GM12878 (cell line): ENCODE measurements around the gene ADD2. TPM values are rescaled to one million over a fixed set of nuclear protein-coding genes. Genes with fewer than 3 reads are reported as not detected.

Experiments
- ATAC-seq: fragments of 200-7000 bp; cut with Tn5 transposase; 3 replicates; pipeline ENCODE4 v1.9.1; 2020; ENCODE audit warnings: mild to moderate bottlenecking, moderate library complexity
- BruUV-seq: library from RNA; stranded (reverse); fragments of 400-500 nt; replicated peaks from 2 replicates; lab custom pipeline; 2021; lab: Mats Ljungman, UMichigan
- CTCF ChIA-PET: fragments of 300-600 bp; sonication (Branson Sonifier 250); formaldehyde crosslinking; extraction: SDS; loops from one replicate; lab custom pipeline; 2021; ENCODE audit warnings: inconsistent platforms; lab: Yijun Ruan, JAX
- POLR2A ChIA-PET: fragments of 350-600 bp; formaldehyde crosslinking; extraction: SDS; loops from one replicate; lab custom pipeline; 2021; ENCODE audit warnings: inconsistent platforms; lab: Charles Lee
- RAD21 ChIA-PET: fragments of 300-600 bp; sonication (Branson Sonifier 250); formaldehyde crosslinking; loops from one replicate; lab custom pipeline; 2023; ENCODE audit warnings: antibody characterized with exemption; ENCODE audit not compliant: unreplicated experiment; lab: Charles Lee
- SMC1A ChIA-PET: fragments of 300-600 bp; sonication (Branson Sonifier 250); formaldehyde crosslinking; loops from one replicate; lab custom pipeline; 2023; ENCODE audit not compliant: unreplicated experiment, uncharacterized antibody; lab: Charles Lee
- DNase-seq: peaks from one replicate; pipeline ENCODE4 v3.0.0-alpha.2; 2011; ENCODE audit warnings: low read depth, low spot score
- FAIRE-seq: peaks from 3 replicates; lab custom pipeline; 2011; peaks lifted over from hg19 to GRCh38; lab: Jason Lieb, UNC
- H2AFZ ChIP-seq: 2 replicates; pipeline ENCODE4 v1.6.0; 2011; ENCODE audit warnings: low read depth, low read length, control low read depth; ENCODE audit not compliant: control insufficient read depth
- H3K27ac ChIP-seq: 2 replicates; pipeline ENCODE4 v1.5.1; 2011; ENCODE audit warnings: control low read depth; ENCODE audit not compliant: control insufficient read depth, insufficient read depth
- H3K27me3 ChIP-seq, 2 experiments: replicated peaks in 1 of 2; 2 replicates each; pipeline versions ENCODE4 v1.6.0 to v1.6.1; 2011; ENCODE audit warnings: low read length in 1 of 2; ENCODE audit not compliant: control insufficient read depth in 2 of 2, insufficient read depth in 2 of 2
- H3K36me3 ChIP-seq, 2 experiments: 2 replicates each; pipeline ENCODE4 v1.5.1; 2011; ENCODE audit warnings: low read length in 1 of 2; ENCODE audit not compliant: control insufficient read depth in 2 of 2, insufficient read depth in 2 of 2
- H3K4me1 ChIP-seq: 2 replicates; pipeline ENCODE4 v1.6.1; 2011; ENCODE audit warnings: mild to moderate bottlenecking, low read length, moderate library complexity, mixed read lengths; ENCODE audit not compliant: control insufficient read depth, insufficient read depth
- H3K4me2 ChIP-seq: 2 replicates; pipeline ENCODE4 v1.6.0; 2011; ENCODE audit warnings: control low read depth; ENCODE audit not compliant: control insufficient read depth, insufficient read depth
- H3K4me3 ChIP-seq: fragments of 200-600 bp; sonication (generic); 2 replicates; pipeline ENCODE4 v1.5.1; 2016
- H3K79me2 ChIP-seq: 2 replicates; pipeline ENCODE4 v1.6.0; 2011; ENCODE audit warnings: low read length; ENCODE audit not compliant: control insufficient read depth, insufficient read depth
- H3K9ac ChIP-seq: 2 replicates; pipeline ENCODE4 v1.8.0; 2011; ENCODE audit warnings: low read length, control low read depth, mixed read lengths; ENCODE audit not compliant: control insufficient read depth, insufficient read depth
- H3K9me3 ChIP-seq: replicated peaks from 3 replicates; pipeline ENCODE4 v1.5.1; 2011; ENCODE audit warnings: mild to moderate bottlenecking, low read length; ENCODE audit not compliant: control insufficient read depth, insufficient read depth
- H4K20me1 ChIP-seq: 2 replicates; pipeline ENCODE4 v1.6.0; 2011; ENCODE audit not compliant: control insufficient read depth, insufficient read depth
- BACH1 ChIP-seq: fragments of 450-650 bp; IDR thresholded peaks from 2 replicates; pipeline ENCODE4 v1.6.1; 2017; ENCODE audit warnings: mild to moderate bottlenecking, borderline replicate concordance
- CEBPZ ChIP-seq: fragments of 150-350 bp; IDR thresholded peaks from 2 replicates; pipeline ENCODE4 v1.6.1; 2016; ENCODE audit warnings: low read depth, low read length
- CTCF ChIP-seq, 3 experiments: IDR thresholded peaks in 2 of 3; conservative IDR thresholded peaks in 1 of 3; 2 replicates each; pipeline ENCODE4 v1.5.1; 2011; ENCODE audit warnings: low read depth in 3 of 3, low read length in 3 of 3, mild to moderate bottlenecking in 3 of 3, control low read depth in 2 of 3, moderate library complexity in 2 of 3, inconsistent platforms in 1 of 3, mixed read lengths in 1 of 3; ENCODE audit not compliant: control insufficient read depth in 2 of 3, insufficient read depth in 1 of 3; ENCODE audit errors: extremely low read depth in 1 of 3
- MYB ChIP-seq: fragments of 150-350 bp; IDR thresholded peaks from 2 replicates; pipeline ENCODE4 v1.6.1; 2014; ENCODE audit warnings: mild to moderate bottlenecking, low read depth, low read length, borderline replicate concordance
- NKRF ChIP-seq: fragments of 450-650 bp; conservative IDR thresholded peaks from 2 replicates; pipeline ENCODE4 v1.6.1; 2017; ENCODE audit warnings: mild to moderate bottlenecking, moderate library complexity
- RAD21 ChIP-seq: IDR thresholded peaks from 2 replicates; pipeline ENCODE4 v1.6.1; 2011; ENCODE audit warnings: mild to moderate bottlenecking, low read depth, low read length, moderate library complexity; ENCODE audit not compliant: insufficient read depth
- ZBED1 ChIP-seq: IDR thresholded peaks from 2 replicates; pipeline ENCODE4 v1.6.1; 2016; ENCODE audit warnings: borderline replicate concordance
- ZNF384 ChIP-seq: IDR thresholded peaks from 2 replicates; pipeline ENCODE4 v1.6.1; 2012; ENCODE audit warnings: low read depth, mild to moderate bottlenecking, low read length, improper control_type of control experiment, borderline replicate concordance
- WGBS: methylation state at CpG from one replicate; pipeline ENCODE4 v1.1.6; 2016; ENCODE audit warnings: low lambda C conversion rate; ENCODE audit not compliant: insufficient replicate concordance, insufficient coverage; ENCODE audit errors: missing lambda C conversion rate; 5-methylcytosine and 5-hydroxymethylcytosine counted together
- in situ Hi-C: fragments of 300-500 bp; cut with MboI; formaldehyde crosslinking; loops from 9 replicates; pipeline ENCODE4 v1.14.3; 2018; ENCODE audit warnings: mixed read lengths
- intact Hi-C: fragments of 100-400 bp; cut with micrococcal nuclease; formaldehyde crosslinking; loops from one replicate; pipeline ENCODE4 v1.14.2; 2022; ENCODE audit not compliant: unreplicated experiment
- polyA plus RNA-seq, 11 experiments: library from polyadenylated mRNA; depleted of rRNA in 4 of 11; unstranded in 6 of 11; stranded (reverse) in 5 of 11; fragments of >200 nt; fragmentation: Nextera tagmentation in 4 of 11; fragmentation: Illumina TruSeq in 1 of 11; extraction: Ambion mirVana in 4 of 11; extraction: Trizol in 1 of 11; gene quantifications; 1 replicate in 1 of 11; 2 replicates in 10 of 11; pipeline versions ENCODE4 v1.2.1 to v1.2.3, GENCODE V29; 2011 to 2016; ENCODE audit warnings: inconsistent platforms in 2 of 11, missing spikeins in 2 of 11, low read depth in 1 of 11
- total RNA-seq, 4 experiments: library from RNA; depleted of rRNA in 3 of 4; stranded (reverse); fragments of >200 nt in 3 of 4; fragmentation: Illumina TruSeq in 1 of 4; extraction: Trizol in 1 of 4; gene quantifications; 2 replicates each; pipeline versions ENCODE4 v1.2.1 to v1.2.3, GENCODE V29; 2013 to 2021

The ADD2 gene
- total and polyA plus RNA-seq, 10 of the 15 experiments (the other 5 are each of a cell fraction or from before 2014, with no cell fraction given): 0.05 to 0.13 (median 0.08) TPM; not detected in 7

- ChIA-PET SMC1A (interaction anchor here (0.6 to 1.4 kb wide), 4 partner anchors 8 to 1701 kb away, joined by 3 to 6 read pairs (median 4); no protein-coding TSS in a partner anchor), POLR2A (no interaction called here), CTCF (interaction anchor here (0.7 to 5.1 kb wide), 5 partner anchors 26 to 341 kb away, joined by 3 to 48 read pairs (median 3); no protein-coding TSS in a partner anchor), RAD21 (interaction anchor here (2.8 kb wide), 1 partner anchor 340 kb away, joined by 17 read pairs; no protein-coding TSS in a partner anchor)
- no TSS peak for BruUV-seq
- no peaks in the 10 kb centered on the region for H3K9me3 ChIP-seq
- 43% methylated on average over 10 of the region's 12 CpGs for WGBS
- intact Hi-C loops (no loop called here), in situ Hi-C loops (no loop called here)
- no peak overlapping the region for H3K27ac ChIP-seq
- no peaks in the 10 kb centered on the region for H4K20me1 ChIP-seq
- H3K27me3 ChIP-seq: peaks cover 0 to 2% of the 10 kb centered on the region in 2 experiments; a peak in 1 of 4 replicates
- DNase-seq (no peak), ATAC-seq (no peak), FAIRE-seq (no peak)
- no peak overlapping the region for H3K4me3 ChIP-seq
- no peaks in the 10 kb centered on the region for H3K4me1 ChIP-seq
- no peaks in the 10 kb centered on the region for H3K79me2 ChIP-seq
- no peaks in the 10 kb centered on the region for H3K36me3 ChIP-seq
- H2AFZ ChIP-seq: no peak overlapping the region
- H3K9ac ChIP-seq: no peak overlapping the region
- no peak overlapping the region for H3K4me2 ChIP-seq
- TF ChIP-seq CTCF (IDR thresholded peaks at IDR 0.05 in 2 of 3, conservative IDR thresholded peaks at IDR 0.05 in 1 of 3; ENCODE audit: control insufficient read depth in 2 of 3, extremely low read depth in 1 of 3, insufficient read depth in 1 of 3, low read depth in 3 of 3, low read length in 3 of 3): peak in 2 of 3 experiments; percentile 20 to 29; a peak in 3 of 6 replicates
- TF ChIP-seq ZBED1: no peak
- 0 out of 2 replicates have a peak, but pooled peaks have one; percentile 29 for TF ChIP-seq RAD21
- TF ChIP-seq, all 136 proteins: peak for 2
Observed at GRCh38 chr2:70643715-70644114, 124.3 kb downstream of the ADD2 start.

GRCh38 chr2:70641263-70641784 lies 126.7 kb downstream of the ADD2 start:
- POLR2A ChIA-PET: no interaction called here
- RAD21 ChIA-PET: no interaction called here
- in situ Hi-C loops: no loop called here
- intact Hi-C loops: no loop called here
- Histone ChIP-seq H3K27me3 (peaks cover 0 to 2% of the 10 kb centered on the region in 2 experiments; a peak in 1 of 4 replicates), H3K4me1 (no peaks in the 10 kb centered on the region), H3K9me3 (no peaks in the 10 kb centered on the region), H2AFZ (no peak overlapping the region), H3K79me2 (no peaks in the 10 kb centered on the region), H3K4me2 (no peak overlapping the region), H3K4me3 (no peak overlapping the region), H3K9ac (no peak overlapping the region), H3K36me3 (no peaks in the 10 kb centered on the region), H3K27ac (no peak overlapping the region), H4K20me1 (no peaks in the 10 kb centered on the region)
- 26% methylated on average over 7 of the region's 7 CpGs for WGBS
- no TSS peak for BruUV-seq
- DNase-seq (no peak), ATAC-seq (no peak), FAIRE-seq (no peak)
- CTCF ChIA-PET: no interaction called here
- SMC1A ChIA-PET: no interaction called here
- TF ChIP-seq ZNF384 (no peak), BACH1 (no peak), NKRF (no peak), MYB (no peak), CEBPZ (no peak)
